ENCODE results near the gene GRN. TPM values are rescaled to one million over a fixed set of nuclear protein-coding genes. Genes with fewer than 3 reads are reported as not detected.

Gene GRN
- total and polyA plus RNA-seq, 2 donors (not counting 3 experiments of a cell fraction or from before 2014, with no cell fraction given), result 343 to 1,034 TPM

- Histone ChIP-seq H3K27me3 (ENCODE audit: control insufficient read depth in 2 of 2, insufficient read depth in 2 of 2, low read length in 2 of 2) (no peaks in the 10 kb centered on the region), H3K4me3 (replicated peaks in 1 of 3; ENCODE audit: insufficient read depth in 1 of 3, low read depth in 1 of 3, low read length in 3 of 3) (no peak overlapping the region), H3K9ac (replicated peaks; ENCODE audit: extremely low read depth, insufficient read depth, low read length) (no peak overlapping the region), H2AFZ (ENCODE audit: low read depth, low read length) (no peak overlapping the region), H3K9me3 (replicated peaks; ENCODE audit: control insufficient read depth, insufficient read depth, low read length) (no peaks in the 10 kb centered on the region), H3K36me3 (ENCODE audit: control insufficient read depth in 2 of 2, extremely low read depth in 1 of 2, insufficient read depth in 2 of 2, low read length in 2 of 2) (peaks cover 6 to 41% of the 10 kb centered on the region in 2 experiments), H3K79me2 (ENCODE audit: control insufficient read depth, insufficient read depth, low read length) (no peaks in the 10 kb centered on the region), H3K27ac (ENCODE audit: insufficient read depth, low read depth, low read length) (no peak overlapping the region), H3K4me2 (ENCODE audit: insufficient read depth, low read length) (no peak overlapping the region), H3K9me1 (replicated peaks; ENCODE audit: control insufficient read depth, extremely low read depth, insufficient read depth, low read length) (no peaks in the 10 kb centered on the region), H4K20me1 (replicated peaks; ENCODE audit: control insufficient read depth, extremely low read depth, insufficient read depth, low read length) (no peaks in the 10 kb centered on the region), H3K4me1 (ENCODE audit: control insufficient read depth, extremely low read depth, insufficient read depth, low read length) (no peaks in the 10 kb centered on the region)
- no peak for TF ChIP-seq CTCF (IDR thresholded peaks at IDR 0.05; ENCODE audit: extremely low read depth in 1 of 2, insufficient read depth in 1 of 2, low read depth in 1 of 2, low read length in 2 of 2)
- no peak for TF ChIP-seq POLR2AphosphoS5 (IDR thresholded peaks at IDR 0.05; ENCODE audit: insufficient read depth, low read depth, low read length)
- DNase-seq (ENCODE audit: low read depth, low spot score) (no peak), FAIRE-seq (no peak)
- intact Hi-C loops (cut with micrococcal nuclease) (no loop called here), dilution Hi-C loops (cut with MboI; ENCODE audit: extremely low pct_ligation_motif_present, low sequenced_read_pairs) (no loop called here)
- CTCF ChIA-PET, result interaction anchor here (0.6 to 3.5 kb wide), 6 partner anchors 11 to 203 kb away, joined by 3 to 39 read pairs (median 4); partner anchors contain the start of gene FAM171A2
- BruUV-seq (replicated peaks), result TSS peak; percentile 55
- POLR2A ChIA-PET, result no interaction called here
These were observed 7.1 kb downstream of the GRN start for GRCh38 chr17:44351961-44352827.

Measured in endothelial cell of umbilical vein (primary cell).